Naive thymus-derived CD4-positive, alpha-beta T cell (primary cell): Measurements from ENCODE around the gene BIRC2. TPM values are rescaled to one million over a fixed set of nuclear protein-coding genes. Genes with fewer than 3 reads are reported as not detected.

Experiments
- polyA plus RNA-seq, 2 donors: library from polyadenylated mRNA; unstranded; fragments of 300-500 nt; fragmentation: Illumina TruSeq; gene quantifications; one replicate each; pipeline ENCODE4 v1.2.3, GENCODE V29; 2021
- total RNA-seq, 6 experiments: library from RNA in 5 of 6; stranded (reverse) in 5 of 6; gene quantifications; 1 replicate in 5 of 6; 2 replicates in 1 of 6; pipeline ENCODE4 v1.2.3 and lab custom pipeline; 2021 to 2026

BIRC2 gene
- total and polyA plus RNA-seq, 7 experiments from 2014 or later = 35.2 to 103 (median 61.5) TPM

Other genes with a start within 250 kb of the BIRC2 start
- gene YAP1, start 236.8 kb upstream of the BIRC2 start, total RNA-seq = under 1 TPM in 1 of 5 experiments, not detected in 4; 0.15 TPM
- not detected for gene YAP1, start 236.8 kb upstream of the BIRC2 start, polyA plus RNA-seq
- 100 to 1,000 TPM in 3 of 5 experiments, 10 to 100 TPM in 2; 62.3 to 160 (median 128) TPM for gene BIRC3, start 29.7 kb upstream of the BIRC2 start, total RNA-seq
- 10 to 100 TPM; 18.8 to 47.7 TPM for gene BIRC3, start 29.7 kb upstream of the BIRC2 start, polyA plus RNA-seq
- gene TMEM123, start 105.6 kb downstream of the BIRC2 start, total RNA-seq = 100 to 1,000 TPM; 270 to 495 (median 437) TPM
- gene TMEM123, start 105.6 kb downstream of the BIRC2 start, polyA plus RNA-seq = 100 to 1,000 TPM; 811 to 922 TPM
- not detected for gene MMP7, start 183.5 kb downstream of the BIRC2 start, total RNA-seq
- not detected for gene MMP7, start 183.5 kb downstream of the BIRC2 start, polyA plus RNA-seq